K562 (cell line): Measurements from ENCODE around the gene CORO1A. TPM values are rescaled to one million over a fixed set of nuclear protein-coding genes. Genes with fewer than 3 reads are reported as not detected.

Experiments
- CBFB ChIP-seq: sonication (generic); formaldehyde crosslinking; IDR thresholded peaks from 2 replicates; pipeline ENCODE4 v1.4.0; 2020; ENCODE audit warnings: mild to moderate bottlenecking, missing genetic modification reagents
- FIP1L1 ChIP-seq: fragments of 200-400 bp; formaldehyde crosslinking; IDR thresholded peaks from 2 replicates; pipeline ENCODE4 v1.6.1; 2018; ENCODE audit warnings: mild to moderate bottlenecking, low read depth, low read length; ENCODE audit not compliant: poor library complexity, severe bottlenecking
- KDM5B ChIP-seq: fragments of 200-600 bp; sonication (generic); IDR thresholded peaks from 2 replicates; pipeline ENCODE4 v1.6.1; 2012; ENCODE audit warnings: low read depth, mild to moderate bottlenecking, moderate library complexity, low read length, control low read depth, inconsistent platforms; ENCODE audit not compliant: insufficient replicate concordance
- NBN ChIP-seq: fragments of 450-650 bp; IDR thresholded peaks from 2 replicates; pipeline ENCODE4 v1.6.1; 2016; ENCODE audit warnings: low read depth, mild to moderate bottlenecking
- POLR3A ChIP-seq: IDR thresholded peaks from 2 replicates; pipeline ENCODE4 v1.6.1; 2011; ENCODE audit warnings: borderline replicate concordance, mild to moderate bottlenecking, moderate library complexity; ENCODE audit not compliant: insufficient read length, insufficient read depth; ENCODE audit errors: extremely low read depth
- REST ChIP-seq, 2 experiments: fragments of 450-650 bp; formaldehyde crosslinking in 1 of 2; IDR thresholded peaks; 2 replicates each; pipeline versions ENCODE4 v1.4.0 to v1.6.1; 2014 to 2020; ENCODE audit warnings: mild to moderate bottlenecking in 2 of 2, borderline replicate concordance in 1 of 2, low read depth in 1 of 2
- RUNX1 ChIP-seq: sonication (generic); IDR thresholded peaks from 2 replicates; pipeline ENCODE4 v1.6.1; 2016; ENCODE audit warnings: antibody characterized with exemption, low read depth
- ZBTB12 ChIP-seq: fragments of 250-450 bp; sonication (Bioruptor Pico); IDR thresholded peaks from 2 replicates; pipeline ENCODE4 v1.4.0; 2020
- ZNF3 ChIP-seq: fragments of 250-450 bp; sonication (Bioruptor Pico); IDR thresholded peaks from 2 replicates; pipeline ENCODE4 v1.5.0; 2021; ENCODE audit warnings: mild to moderate bottlenecking, moderate library complexity
- ZNF584 ChIP-seq: fragments of 200-800 bp; sonication (Bioruptor generic); IDR thresholded peaks from 2 replicates; pipeline ENCODE4 v1.6.1; 2016; ENCODE audit warnings: low read depth, mild to moderate bottlenecking, missing genetic modification characterization, missing compliant biosample characterization
- polyA plus RNA-seq, 8 experiments: library from polyadenylated mRNA; depleted of rRNA in 4 of 8; stranded (reverse) in 5 of 8; unstranded in 3 of 8; fragments of >200 nt; fragmentation: Nextera tagmentation in 2 of 8; fragmentation: Illumina TruSeq in 1 of 8; extraction: Ambion mirVana in 2 of 8; extraction: Trizol in 1 of 8; gene quantifications; 2 replicates each; pipeline versions ENCODE4 v1.2.1 to v1.2.3, GENCODE V29; 2011 to 2014; ENCODE audit warnings: inconsistent platforms in 1 of 8, missing spikeins in 1 of 8
- total RNA-seq, 7 experiments: library from RNA; depleted of rRNA in 6 of 7; stranded (reverse); fragments of >200 nt in 6 of 7; fragmentation: Illumina TruSeq in 2 of 7; extraction: Trizol in 2 of 7; gene quantifications; 2 replicates each; pipeline versions ENCODE4 v1.2.1 to v1.2.3, GENCODE V29; 2011 to 2021; ENCODE audit warnings: low replicate concordance in 1 of 7
- TF ChIP-seq, protein P1 (sequence below): fragments of 250-450 bp; sonication (Bioruptor Pico); IDR thresholded peaks from 2 replicates; pipeline ENCODE4 v1.4.0; 2020

CORO1A gene
- total and polyA plus RNA-seq, 9 of the 15 experiments (the other 6 are each of a cell fraction or from before 2014, with no cell fraction given), result 0.22 to 23.8 (median 7.6) TPM

- TF ChIP-seq NBN, result no peak
- TF ChIP-seq REST (IDR thresholded peaks at IDR 0.05; ENCODE audit: borderline replicate concordance), result no peak
- TF ChIP-seq REST (CRISPR knock-in tag; IDR thresholded peaks at IDR 0.05; ENCODE audit: low read depth), result no peak
- TF ChIP-seq ZNF3, result no peak
- TF ChIP-seq ZNF584 (CRISPR knock-in tag), result peak; percentile 74; the same call in 1 of the 2 replicates
- TF ChIP-seq RUNX1, result no peak
- TF ChIP-seq FIP1L1, result no peak
- TF ChIP-seq, protein P1, sequence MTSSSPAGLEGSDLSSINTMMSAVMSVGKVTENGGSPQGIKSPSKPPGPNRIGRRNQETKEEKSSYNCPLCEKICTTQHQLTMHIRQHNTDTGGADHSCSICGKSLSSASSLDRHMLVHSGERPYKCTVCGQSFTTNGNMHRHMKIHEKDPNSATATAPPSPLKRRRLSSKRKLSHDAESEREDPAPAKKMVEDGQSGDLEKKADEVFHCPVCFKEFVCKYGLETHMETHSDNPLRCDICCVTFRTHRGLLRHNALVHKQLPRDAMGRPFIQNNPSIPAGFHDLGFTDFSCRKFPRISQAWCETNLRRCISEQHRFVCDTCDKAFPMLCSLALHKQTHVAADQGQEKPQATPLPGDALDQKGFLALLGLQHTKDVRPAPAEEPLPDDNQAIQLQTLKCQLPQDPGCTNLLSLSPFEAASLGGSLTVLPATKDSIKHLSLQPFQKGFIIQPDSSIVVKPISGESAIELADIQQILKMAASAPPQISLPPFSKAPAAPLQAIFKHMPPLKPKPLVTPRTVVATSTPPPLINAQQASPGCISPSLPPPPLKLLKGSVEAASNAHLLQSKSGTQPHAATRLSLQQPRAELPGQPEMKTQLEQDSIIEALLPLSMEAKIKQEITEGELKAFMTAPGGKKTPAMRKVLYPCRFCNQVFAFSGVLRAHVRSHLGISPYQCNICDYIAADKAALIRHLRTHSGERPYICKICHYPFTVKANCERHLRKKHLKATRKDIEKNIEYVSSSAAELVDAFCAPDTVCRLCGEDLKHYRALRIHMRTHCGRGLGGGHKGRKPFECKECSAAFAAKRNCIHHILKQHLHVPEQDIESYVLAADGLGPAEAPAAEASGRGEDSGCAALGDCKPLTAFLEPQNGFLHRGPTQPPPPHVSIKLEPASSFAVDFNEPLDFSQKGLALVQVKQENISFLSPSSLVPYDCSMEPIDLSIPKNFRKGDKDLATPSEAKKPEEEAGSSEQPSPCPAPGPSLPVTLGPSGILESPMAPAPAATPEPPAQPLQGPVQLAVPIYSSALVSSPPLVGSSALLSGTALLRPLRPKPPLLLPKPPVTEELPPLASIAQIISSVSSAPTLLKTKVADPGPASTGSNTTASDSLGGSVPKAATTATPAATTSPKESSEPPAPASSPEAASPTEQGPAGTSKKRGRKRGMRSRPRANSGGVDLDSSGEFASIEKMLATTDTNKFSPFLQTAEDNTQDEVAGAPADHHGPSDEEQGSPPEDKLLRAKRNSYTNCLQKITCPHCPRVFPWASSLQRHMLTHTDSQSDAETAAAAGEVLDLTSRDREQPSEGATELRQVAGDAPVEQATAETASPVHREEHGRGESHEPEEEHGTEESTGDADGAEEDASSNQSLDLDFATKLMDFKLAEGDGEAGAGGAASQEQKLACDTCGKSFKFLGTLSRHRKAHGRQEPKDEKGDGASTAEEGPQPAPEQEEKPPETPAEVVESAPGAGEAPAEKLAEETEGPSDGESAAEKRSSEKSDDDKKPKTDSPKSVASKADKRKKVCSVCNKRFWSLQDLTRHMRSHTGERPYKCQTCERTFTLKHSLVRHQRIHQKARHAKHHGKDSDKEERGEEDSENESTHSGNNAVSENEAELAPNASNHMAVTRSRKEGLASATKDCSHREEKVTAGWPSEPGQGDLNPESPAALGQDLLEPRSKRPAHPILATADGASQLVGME (CRISPR knock-in tag), result no peak
- no peak for TF ChIP-seq CBFB
- TF ChIP-seq ZBTB12 (CRISPR knock-in tag), result no peak
- TF ChIP-seq KDM5B, result no peak
- no peak for TF ChIP-seq POLR3A
Measured at GRCh38 chr16:30185683-30186421, 2.5 kb downstream of the CORO1A start (continued).
